Activated CD8-positive, alpha-beta T cell treated with anti-CD3 and anti-CD28 coated beads, Interleukin-2, amount 10 ng/mL, durations not matched to agents 7 days and 5 days (primary cell): ENCODE measurements around the gene MRPL49. TPM values are rescaled to one million over a fixed set of nuclear protein-coding genes. Genes with fewer than 3 reads are reported as not detected.

Experiments used
- ATAC-seq: fragments of 150-1000 bp; cut with Tn5 transposase; one replicate; pipeline ENCODE4 v1.10.0; 2021; ENCODE audit warnings: moderate library complexity
- CTCF ChIA-PET: fragments of 350-600 bp; sonication (Branson Sonifier 250); formaldehyde crosslinking; loops from one replicate; lab custom pipeline; 2021; ENCODE audit warnings: antibody characterized with exemption; lab: Charles Lee
- POLR2A ChIA-PET: fragments of 350-600 bp; sonication (Branson Sonifier 250); formaldehyde crosslinking; loops from one replicate; lab custom pipeline; 2021; ENCODE audit warnings: antibody characterized with exemption; lab: Charles Lee
- DNase-seq: peaks from one replicate; pipeline ENCODE4 v3.0.0-alpha.2; 2020
- H3K27ac Mint-ChIP-seq: one replicate; pipeline ENCODE4 v1.8.0; 2021; ENCODE audit warnings: mild to moderate bottlenecking, mixed read lengths
- H3K27me3 Mint-ChIP-seq: one replicate; pipeline ENCODE4 v1.8.0; 2021; ENCODE audit warnings: low read depth, mixed read lengths
- H3K36me3 Mint-ChIP-seq: one replicate; pipeline ENCODE4 v1.8.0; 2021; ENCODE audit warnings: low read depth, mixed read lengths
- H3K4me1 Mint-ChIP-seq: one replicate; pipeline ENCODE4 v1.8.0; 2021; ENCODE audit warnings: low read depth, mixed read lengths
- H3K4me3 Mint-ChIP-seq: one replicate; pipeline ENCODE4 v1.8.0; 2021; ENCODE audit warnings: mild to moderate bottlenecking, mixed read lengths
- H3K9me3 Mint-ChIP-seq: one replicate; pipeline ENCODE4 v1.8.0; 2022; ENCODE audit warnings: mixed read lengths; ENCODE audit not compliant: insufficient read depth
- total RNA-seq, 2 experiments: library from RNA; stranded (reverse); gene quantifications; one replicate each; pipeline ENCODE4 v1.2.3, GENCODE V29; 2021

MRPL49 gene
- 10 to 100 TPM; 47.3 to 51.1 TPM for total RNA-seq

GRCh38 chr11:65121865-65122696, at the start of gene MRPL49, which contains the start of gene FAU:
TSS of gene MRPL49 (plus strand) at chr11:65122321. CDS start at chr11:65122347, 26 bp downstream.
TSS of gene FAU (minus strand) at chr11:65122134. CDS start at chr11:65121813, 321 bp downstream.
- ChIA-PET POLR2A (interaction anchor here (0.6 to 2.9 kb wide), 33 partner anchors 9 to 1172 kb away, joined by 3 to 31 read pairs (median 4); partner anchors contain the start of genes ARL2, ATG2A, CAPN1 and CDCA5), CTCF (interaction anchor here (0.8 to 3.5 kb wide), 18 partner anchors 10 to 418 kb away, joined by 3 to 56 read pairs (median 4); partner anchors contain the start of genes ARL2, CAPN1, CDC42BPG and CDC42EP2)
- Mint-ChIP-seq H3K36me3 (peaks cover 68% of the 10 kb centered on the region), H3K27ac (peak within 1 kb of the TSS; percentile 99), H3K27me3 (no peaks in the 10 kb centered on the region), H3K4me3 (peak within 1 kb of the TSS; percentile 100), H3K9me3 (no peaks in the 10 kb centered on the region), H3K4me1 (peaks cover 47% of the 10 kb centered on the region)
- ATAC-seq (peak; percentile 85), DNase-seq (peak; percentile 100)

DNA sequence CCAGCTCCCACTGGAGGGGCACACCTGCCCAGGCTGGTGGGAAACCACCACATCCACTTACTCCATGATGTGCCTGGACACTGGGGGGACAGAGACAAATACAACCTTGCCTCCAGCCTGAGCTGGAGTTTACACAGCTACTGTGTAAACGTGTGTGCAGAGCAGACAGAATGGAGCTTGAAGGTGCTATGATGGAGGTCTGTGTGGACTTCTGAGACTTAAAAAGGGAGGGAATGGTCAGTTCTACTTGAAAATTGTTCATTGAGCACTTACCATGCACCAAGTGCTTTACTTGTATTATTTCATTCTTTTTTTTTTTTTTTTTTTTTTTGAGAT, 49.5 kb upstream of the MRPL49 start:
- ChIA-PET POLR2A (no interaction called here), CTCF (interaction anchor here (1.2 kb wide), 1 partner anchor 58 kb away, joined by 4 read pairs; the partner anchor contains the start of gene ARL2)
- peaks cover 20% of the 10 kb centered on the region for H3K36me3 Mint-ChIP-seq
- no peak for DNase-seq
- H3K9me3 Mint-ChIP-seq: no peaks in the 10 kb centered on the region
- H3K27me3 Mint-ChIP-seq: no peaks in the 10 kb centered on the region
- H3K4me3 Mint-ChIP-seq: no peak overlapping the region
- H3K4me1 Mint-ChIP-seq: peaks cover 14% of the 10 kb centered on the region
- peak overlapping the region; percentile 24 for H3K27ac Mint-ChIP-seq
- no peak for ATAC-seq

DNA sequence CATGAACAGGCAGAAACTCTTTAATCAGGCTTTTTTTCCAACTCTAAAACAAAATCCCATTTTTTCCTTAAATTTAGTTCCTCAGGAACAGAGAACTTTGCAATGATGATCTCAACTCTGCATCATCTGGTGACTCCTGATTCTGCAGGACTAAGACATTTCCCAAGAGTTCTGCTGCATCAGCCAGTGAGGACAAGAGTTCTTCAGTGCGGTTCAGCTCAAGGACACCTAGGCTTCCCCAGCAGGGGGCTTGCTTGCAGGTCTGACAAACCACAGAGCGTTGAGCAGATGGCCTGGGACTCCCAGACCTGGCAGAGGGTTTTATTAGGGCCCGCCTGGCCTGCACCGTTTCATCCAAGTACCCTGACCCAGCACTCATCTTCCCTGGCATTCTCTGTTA, 44.7 kb upstream of the MRPL49 start:
- Mint-ChIP-seq H3K27ac (no peak overlapping the region), H3K9me3 (no peaks in the 10 kb centered on the region), H3K4me1 (peaks cover 56% of the 10 kb centered on the region), H3K36me3 (peaks cover 61% of the 10 kb centered on the region), H3K27me3 (no peaks in the 10 kb centered on the region), H3K4me3 (no peak overlapping the region)
- POLR2A ChIA-PET: interaction anchor here (0.8 to 1.8 kb wide), 2 partner anchors 35 to 37 kb away, joined by 3 to 4 read pairs; partner anchors contain the start of gene SAC3D1
- DNase-seq (no peak), ATAC-seq (no peak)
- CTCF ChIA-PET: interaction anchor here (0.7 kb wide), 1 partner anchor 65 kb away, joined by 3 read pairs; no protein-coding TSS in a partner anchor

- ATAC-seq: peak; percentile 87
- peaks cover 63% of the 10 kb centered on the region for H3K4me1 Mint-ChIP-seq
- H3K27ac Mint-ChIP-seq: peak overlapping the region; percentile 72
- no peaks in the 10 kb centered on the region for H3K9me3 Mint-ChIP-seq
- peak overlapping the region; percentile 4 for H3K4me3 Mint-ChIP-seq
- peaks cover 68% of the 10 kb centered on the region for H3K36me3 Mint-ChIP-seq
- DNase-seq: peak; percentile 79
- ChIA-PET POLR2A (interaction anchor here (0.8 to 1.8 kb wide), 2 partner anchors 34 to 37 kb away, joined by 3 to 4 read pairs; partner anchors contain the start of gene SAC3D1), CTCF (interaction anchor here (0.7 to 2.9 kb wide), 8 partner anchors 9 to 64 kb away, joined by 3 to 16 read pairs (median 4); partner anchors contain the start of genes ARL2, FAU, MRPL49 and SAC3D1)
- H3K27me3 Mint-ChIP-seq: no peaks in the 10 kb centered on the region
Measured at GRCh38 chr11:65078151-65078550, 44.0 kb upstream of the MRPL49 start.

- Mint-ChIP-seq H3K4me3 (peak overlapping the region; percentile 4), H3K36me3 (peaks cover 72% of the 10 kb centered on the region), H3K27me3 (no peaks in the 10 kb centered on the region), H3K4me1 (peaks cover 63% of the 10 kb centered on the region), H3K27ac (peak overlapping the region; percentile 72), H3K9me3 (no peaks in the 10 kb centered on the region)
- ATAC-seq (no peak), DNase-seq (no peak)
- ChIA-PET POLR2A (interaction anchor here (1.8 kb wide), 1 partner anchor 38 kb away, joined by 4 read pairs; the partner anchor contains the start of gene SAC3D1), CTCF (interaction anchor here (0.7 to 2.9 kb wide), 9 partner anchors 10 to 65 kb away, joined by 3 to 16 read pairs (median 4); partner anchors contain the start of genes ARL2, FAU, MRPL49 and SAC3D1)
Measured at GRCh38 chr11:65078786-65079342, 43.3 kb upstream of the MRPL49 start.

DNA sequence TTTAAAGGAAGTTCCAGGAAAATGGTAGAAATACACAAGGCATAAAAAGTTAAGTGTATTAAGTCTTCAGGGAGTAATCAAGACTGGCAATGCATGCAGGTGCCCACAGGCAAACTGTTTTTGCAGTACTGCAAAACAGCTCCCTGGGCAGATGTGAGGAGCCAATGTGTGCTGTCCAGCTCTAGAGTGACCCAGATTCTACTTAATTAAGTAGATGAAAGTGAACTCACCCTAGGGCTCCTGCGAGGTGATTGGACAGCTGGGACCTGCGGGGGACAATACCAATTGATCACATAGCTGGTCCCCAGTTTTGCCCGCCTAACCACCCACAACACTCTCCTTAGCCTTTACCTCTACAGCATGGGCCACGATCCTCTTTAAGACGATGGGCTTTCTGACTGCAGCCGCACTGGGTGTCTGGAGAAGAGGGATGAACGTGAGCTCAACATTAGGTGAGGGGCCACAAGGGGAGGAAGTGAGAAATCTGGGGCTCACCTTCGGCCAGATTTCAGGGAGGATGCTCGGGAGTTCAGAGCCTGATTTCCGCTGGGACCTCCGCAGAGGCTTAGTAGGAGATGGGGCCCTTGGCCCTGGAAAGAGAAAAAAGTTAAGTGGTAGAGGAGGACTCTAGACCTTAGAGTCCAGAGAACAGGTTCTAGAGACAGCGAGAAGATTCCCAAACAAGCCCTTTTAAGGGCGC, 38.8 kb upstream of the MRPL49 start:
- ChIA-PET POLR2A (interaction anchor here (0.7 to 2.4 kb wide), 20 partner anchors 11 to 421 kb away, joined by 3 to 19 read pairs (median 3); partner anchors contain the start of genes FAU, MRPL49, SAC3D1 and TM7SF2), CTCF (interaction anchor here (0.7 to 1.7 kb wide), 12 partner anchors 11 to 195 kb away, joined by 3 to 26 read pairs (median 4); partner anchors contain the start of genes ARL2, SAC3D1, VPS51 and ZNHIT2)
- ATAC-seq: peak; percentile 12
- Mint-ChIP-seq H3K4me1 (peaks cover 59% of the 10 kb centered on the region), H3K4me3 (peak overlapping the region; percentile 92), H3K36me3 (peaks cover 68% of the 10 kb centered on the region), H3K27ac (peak overlapping the region; percentile 98), H3K27me3 (no peaks in the 10 kb centered on the region), H3K9me3 (no peaks in the 10 kb centered on the region)
- peak; percentile 42 for DNase-seq

- H3K36me3 Mint-ChIP-seq: peaks cover 67% of the 10 kb centered on the region
- DNase-seq (peak; percentile 97), ATAC-seq (peak; percentile 84)
- peak within 1 kb of the TSS; percentile 92 for H3K4me3 Mint-ChIP-seq
- POLR2A ChIA-PET: interaction anchor here (1.0 to 2.4 kb wide), 16 partner anchors 10 to 421 kb away, joined by 3 to 19 read pairs (median 4); partner anchors contain the start of genes FAU, MRPL49, SAC3D1 and TM7SF2
- CTCF ChIA-PET: interaction anchor here (1.0 to 1.7 kb wide), 7 partner anchors 11 to 196 kb away, joined by 3 to 26 read pairs (median 7); partner anchors contain the start of genes ARL2 and ZNHIT2
- no peaks in the 10 kb centered on the region for H3K27me3 Mint-ChIP-seq
- H3K27ac Mint-ChIP-seq: peak within 1 kb of the TSS; percentile 98
- H3K4me1 Mint-ChIP-seq: peaks cover 52% of the 10 kb centered on the region
- no peaks in the 10 kb centered on the region for H3K9me3 Mint-ChIP-seq
Measured at GRCh38 chr11:65083834-65084597, 38.1 kb upstream of the MRPL49 start, which contains the start of the genes CDCA5 and ZFPL1. TSS of gene CDCA5 (minus strand) at chr11:65084040. CDS start at chr11:65083978, 62 bp downstream. TSS of gene ZFPL1 (plus strand) at chr11:65084222. CDS start at chr11:65084699, 477 bp downstream.

DNA sequence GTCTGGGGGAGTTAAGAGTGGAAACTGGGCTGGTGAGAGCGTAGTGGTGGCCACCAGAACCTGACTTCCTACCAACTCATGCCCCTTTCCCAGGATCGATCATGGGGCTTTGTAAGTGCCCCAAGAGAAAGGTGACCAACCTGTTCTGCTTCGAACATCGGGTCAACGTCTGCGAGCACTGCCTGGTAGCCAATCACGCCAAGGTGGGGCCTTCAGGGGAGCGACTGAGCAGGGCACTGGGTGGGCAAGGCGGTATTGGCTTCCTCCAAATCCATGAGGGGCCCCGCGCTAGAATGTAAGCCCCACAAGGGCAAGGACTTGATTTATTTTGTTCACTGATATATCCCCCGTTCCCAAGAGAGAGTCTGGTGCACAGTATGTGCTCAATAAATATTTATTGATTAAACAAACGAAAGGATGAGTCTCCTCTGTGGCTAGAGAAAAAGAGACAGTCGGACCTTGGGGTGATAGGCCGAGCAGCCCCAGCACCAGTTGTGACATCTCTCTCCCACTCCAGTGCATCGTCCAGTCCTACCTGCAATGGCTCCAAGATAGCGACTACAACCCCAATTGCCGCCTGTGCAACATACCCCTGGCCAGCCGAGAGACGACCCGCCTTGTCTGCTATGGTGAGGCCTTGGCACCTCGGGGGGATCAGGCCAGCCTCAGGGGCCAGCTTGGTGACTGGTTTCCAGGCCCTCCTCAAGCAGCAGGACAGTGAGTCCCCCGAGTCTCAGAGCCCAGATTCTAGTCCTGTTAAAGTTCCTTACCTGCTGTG, 37.3 kb upstream of the MRPL49 start:
- POLR2A ChIA-PET: interaction anchor here (0.6 to 1.5 kb wide), 7 partner anchors 9 to 208 kb away, joined by 3 to 6 read pairs (median 3); partner anchors contain the start of genes VPS51 and ZNHIT2
- H3K9me3 Mint-ChIP-seq: no peaks in the 10 kb centered on the region
- ATAC-seq (peak; percentile 7), DNase-seq (no peak)
- H3K4me1 Mint-ChIP-seq: peaks cover 46% of the 10 kb centered on the region
- H3K27me3 Mint-ChIP-seq: no peaks in the 10 kb centered on the region
- peaks cover 70% of the 10 kb centered on the region for H3K36me3 Mint-ChIP-seq
- CTCF ChIA-PET: interaction anchor here (0.8 to 2.0 kb wide), 7 partner anchors 9 to 36 kb away, joined by 3 to 8 read pairs (median 4); partner anchors contain the start of gene ZNHIT2
- peak overlapping the region; percentile 92 for H3K4me3 Mint-ChIP-seq
- H3K27ac Mint-ChIP-seq: peak overlapping the region; percentile 98

DNA sequence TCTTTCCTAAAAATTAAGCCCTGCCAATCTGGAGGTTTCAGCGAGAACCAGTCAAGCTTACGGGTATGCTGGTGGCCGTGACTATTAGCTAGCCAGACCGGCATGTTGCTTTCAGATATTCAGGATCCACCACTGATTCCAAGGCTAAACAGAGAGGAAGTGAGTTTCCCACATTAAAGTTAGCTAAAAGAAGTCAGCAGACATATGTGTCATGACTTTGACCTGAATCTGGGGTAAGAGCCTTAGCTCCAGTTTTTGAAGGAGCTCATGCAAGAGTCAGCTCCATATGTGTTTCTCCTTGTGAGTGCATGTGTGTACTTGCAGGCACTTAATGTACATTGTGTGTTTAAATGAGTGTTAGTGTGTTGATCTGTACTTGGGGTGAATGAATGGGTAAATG, 36.7 kb upstream of the MRPL49 start:
- H3K4me1 Mint-ChIP-seq: peaks cover 41% of the 10 kb centered on the region
- peak overlapping the region; percentile 98 for H3K27ac Mint-ChIP-seq
- no peaks in the 10 kb centered on the region for H3K9me3 Mint-ChIP-seq
- ChIA-PET POLR2A (interaction anchor here (0.6 to 1.6 kb wide), 9 partner anchors 8 to 209 kb away, joined by 3 to 6 read pairs (median 3); partner anchors contain the start of genes VPS51 and ZNHIT2), CTCF (interaction anchor here (0.8 to 2.0 kb wide), 7 partner anchors 9 to 36 kb away, joined by 3 to 8 read pairs (median 4); partner anchors contain the start of gene ZNHIT2)
- ATAC-seq (no peak), DNase-seq (no peak)
- H3K36me3 Mint-ChIP-seq: peaks cover 64% of the 10 kb centered on the region
- H3K27me3 Mint-ChIP-seq: no peaks in the 10 kb centered on the region
- peak overlapping the region; percentile 92 for H3K4me3 Mint-ChIP-seq
